Mesothelial cell of epicardium (in vitro differentiated cells): ENCODE measurements around the gene PLEKHD1. TPM values are rescaled to one million over a fixed set of nuclear protein-coding genes. Genes with fewer than 3 reads are reported as not detected.

Source experiments
- DNase-seq, 2 experiments: peaks; one replicate each; pipeline ENCODE4 v3.0.0; 2021; ENCODE audit warnings: low spot score in 2 of 2; ENCODE audit not compliant: unreplicated experiment in 2 of 2
- H3K27ac Mint-ChIP-seq: 2 replicates; pipeline ENCODE4 v1.8.0; 2021; ENCODE audit warnings: mixed read lengths
- H3K27me3 Mint-ChIP-seq: 2 replicates; pipeline ENCODE4 v1.8.0; 2021; ENCODE audit warnings: low read depth, mixed read lengths
- H3K36me3 Mint-ChIP-seq: 2 replicates; pipeline ENCODE4 v1.8.0; 2021; ENCODE audit warnings: mixed read lengths
- H3K4me1 Mint-ChIP-seq: 2 replicates; pipeline ENCODE4 v1.8.0; 2021; ENCODE audit warnings: mixed read lengths
- H3K4me3 Mint-ChIP-seq: 2 replicates; pipeline ENCODE4 v1.8.0; 2021; ENCODE audit warnings: mild to moderate bottlenecking, moderate library complexity, mixed read lengths
- H3K9me3 Mint-ChIP-seq: 2 replicates; pipeline ENCODE4 v1.8.0; 2021; ENCODE audit warnings: mixed read lengths
- total RNA-seq: library from RNA; stranded (reverse); gene quantifications from 3 replicates; pipeline ENCODE4 v1.2.1, GENCODE V29; 2021
- TF ChIP-seq, protein P1 (sequence below): fragments of 200-600 bp; sonication (generic); IDR thresholded peaks from one replicate; pipeline ENCODE4 v1.5.0; 2021; ENCODE audit warnings: antibody characterized with exemption; ENCODE audit not compliant: unreplicated experiment

Gene PLEKHD1
- total RNA-seq, 1 donor from 2014 or later: 0.20 TPM

DNA sequence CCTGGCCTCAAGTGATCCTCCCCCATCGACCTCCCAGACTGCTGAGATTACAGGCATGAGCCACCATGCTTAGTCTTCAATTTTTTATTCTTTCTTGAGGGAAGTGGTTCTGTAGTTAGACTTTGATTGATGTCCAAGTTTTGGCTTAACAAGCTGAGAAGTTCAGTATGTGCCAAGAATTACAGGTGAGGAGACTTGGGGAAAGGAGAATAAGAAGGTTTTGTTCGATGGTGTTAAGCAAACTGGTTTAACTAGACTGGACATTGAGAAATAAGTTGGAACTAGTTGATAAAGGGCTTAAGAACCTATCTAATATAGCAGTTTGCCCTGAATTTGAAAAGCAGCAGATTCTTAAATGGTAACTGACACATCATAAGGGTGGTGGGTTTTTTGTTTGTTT, 32.6 kb upstream of the PLEKHD1 start:
- DNase-seq: no peak
- Mint-ChIP-seq H3K27me3 (no peaks in the 10 kb centered on the region), H3K36me3 (peaks cover 22% of the 10 kb centered on the region), H3K4me3 (no peak overlapping the region), H3K4me1 (no peaks in the 10 kb centered on the region), H3K27ac (no peak overlapping the region), H3K9me3 (peaks cover 6% of the 10 kb centered on the region)
- TF ChIP-seq, protein P1, sequence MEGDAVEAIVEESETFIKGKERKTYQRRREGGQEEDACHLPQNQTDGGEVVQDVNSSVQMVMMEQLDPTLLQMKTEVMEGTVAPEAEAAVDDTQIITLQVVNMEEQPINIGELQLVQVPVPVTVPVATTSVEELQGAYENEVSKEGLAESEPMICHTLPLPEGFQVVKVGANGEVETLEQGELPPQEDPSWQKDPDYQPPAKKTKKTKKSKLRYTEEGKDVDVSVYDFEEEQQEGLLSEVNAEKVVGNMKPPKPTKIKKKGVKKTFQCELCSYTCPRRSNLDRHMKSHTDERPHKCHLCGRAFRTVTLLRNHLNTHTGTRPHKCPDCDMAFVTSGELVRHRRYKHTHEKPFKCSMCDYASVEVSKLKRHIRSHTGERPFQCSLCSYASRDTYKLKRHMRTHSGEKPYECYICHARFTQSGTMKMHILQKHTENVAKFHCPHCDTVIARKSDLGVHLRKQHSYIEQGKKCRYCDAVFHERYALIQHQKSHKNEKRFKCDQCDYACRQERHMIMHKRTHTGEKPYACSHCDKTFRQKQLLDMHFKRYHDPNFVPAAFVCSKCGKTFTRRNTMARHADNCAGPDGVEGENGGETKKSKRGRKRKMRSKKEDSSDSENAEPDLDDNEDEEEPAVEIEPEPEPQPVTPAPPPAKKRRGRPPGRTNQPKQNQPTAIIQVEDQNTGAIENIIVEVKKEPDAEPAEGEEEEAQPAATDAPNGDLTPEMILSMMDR: no peak

GRCh38 chr14:69458350-69458749, 26.2 kb upstream of the PLEKHD1 start:
- no peak for DNase-seq
- H3K4me1 Mint-ChIP-seq: peaks cover 2% of the 10 kb centered on the region
- peaks cover 20% of the 10 kb centered on the region for H3K36me3 Mint-ChIP-seq
- H3K27ac Mint-ChIP-seq: no peak overlapping the region
- TF ChIP-seq, protein P1: no peak
- no peak overlapping the region for H3K4me3 Mint-ChIP-seq
- no peaks in the 10 kb centered on the region for H3K27me3 Mint-ChIP-seq
- no peaks in the 10 kb centered on the region for H3K9me3 Mint-ChIP-seq

- DNase-seq: no peak
- H3K27ac Mint-ChIP-seq: no peak overlapping the region
- H3K4me1 Mint-ChIP-seq: peaks cover 2% of the 10 kb centered on the region
- no peaks in the 10 kb centered on the region for H3K27me3 Mint-ChIP-seq
- TF ChIP-seq, protein P1: no peak
- peaks cover 20% of the 10 kb centered on the region for H3K36me3 Mint-ChIP-seq
- no peak overlapping the region for H3K4me3 Mint-ChIP-seq
- H3K9me3 Mint-ChIP-seq: no peaks in the 10 kb centered on the region
Observed at GRCh38 chr14:69459122-69459521, 25.4 kb upstream of the PLEKHD1 start.

DNA sequence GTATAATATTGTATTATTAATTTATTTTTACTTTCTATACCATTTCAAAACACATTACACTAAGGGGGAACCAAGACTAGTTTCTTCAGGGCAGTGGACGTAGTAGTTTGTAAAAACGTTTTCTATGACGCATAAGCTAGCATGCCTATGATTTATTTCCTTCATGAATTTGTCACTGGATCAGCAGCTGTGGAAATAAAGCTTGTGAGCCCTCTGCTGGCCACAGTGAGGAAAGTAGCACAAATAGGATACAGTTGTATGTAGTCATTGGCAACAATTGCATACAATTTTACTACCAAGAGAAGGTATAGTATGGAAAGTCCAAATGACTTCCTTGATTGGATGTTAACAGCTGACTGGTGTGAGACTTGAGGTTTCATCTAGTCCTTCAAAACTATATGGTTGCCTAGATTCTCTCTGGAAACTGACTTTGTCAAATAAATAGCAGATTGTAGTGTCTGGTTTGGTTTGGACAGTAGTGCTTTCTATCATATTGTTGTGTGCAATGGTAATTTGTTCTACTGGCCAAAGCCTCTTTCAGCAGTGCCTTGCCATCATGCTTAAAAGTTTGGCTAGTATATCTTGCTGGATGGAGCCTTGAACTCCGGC, 24.3 kb upstream of the PLEKHD1 start:
- DNase-seq: peak in 1 of 2 experiments; percentile 52
- H3K4me1 Mint-ChIP-seq: peaks cover 2% of the 10 kb centered on the region
- H3K4me3 Mint-ChIP-seq: no peak overlapping the region
- H3K27ac Mint-ChIP-seq: no peak overlapping the region
- no peaks in the 10 kb centered on the region for H3K27me3 Mint-ChIP-seq
- TF ChIP-seq, protein P1: peak; percentile 76
- H3K9me3 Mint-ChIP-seq: no peaks in the 10 kb centered on the region
- H3K36me3 Mint-ChIP-seq: peaks cover 16% of the 10 kb centered on the region

GRCh38 chr14:69464379-69464778, 20.1 kb upstream of the PLEKHD1 start:
- no peaks in the 10 kb centered on the region for H3K9me3 Mint-ChIP-seq
- H3K27me3 Mint-ChIP-seq: no peaks in the 10 kb centered on the region
- TF ChIP-seq, protein P1: no peak
- no peak overlapping the region for H3K27ac Mint-ChIP-seq
- DNase-seq: no peak
- H3K4me1 Mint-ChIP-seq: no peaks in the 10 kb centered on the region
- H3K4me3 Mint-ChIP-seq: no peak overlapping the region
- peaks cover 8% of the 10 kb centered on the region for H3K36me3 Mint-ChIP-seq

- no peaks in the 10 kb centered on the region for H3K27me3 Mint-ChIP-seq
- H3K9me3 Mint-ChIP-seq: no peaks in the 10 kb centered on the region
- H3K4me1 Mint-ChIP-seq: no peaks in the 10 kb centered on the region
- H3K4me3 Mint-ChIP-seq: no peak overlapping the region
- peaks cover 8% of the 10 kb centered on the region for H3K36me3 Mint-ChIP-seq
- TF ChIP-seq, protein P1: no peak
- no peak overlapping the region for H3K27ac Mint-ChIP-seq
- DNase-seq: no peak
Observed at GRCh38 chr14:69464829-69465228, 19.7 kb upstream of the PLEKHD1 start.
